ENCODE data around the gene ZNF808.
"Not testable (repeated sequence)": the region's sequence is repeated elsewhere in the genome, so short reads cannot be mapped to it uniquely, and the experiment has no call there.

ZNF808 gene

GRCh38 chr19:52566121-52566520 is 38.7 kb downstream of the ZNF808 start:
- Histone ChIP-seq H2AK5ac (ENCODE audit: low read length, severe bottlenecking) (no peak overlapping the region), H3K27me3 (ENCODE audit: control insufficient read depth in 1 of 2, insufficient read depth in 1 of 2, low read length in 2 of 2) (no peaks in the 10 kb centered on the region), H2BK15ac (ENCODE audit: low read depth, poor library complexity, severe bottlenecking) (no peak overlapping the region), H4K91ac (ENCODE audit: low read length) (no peak overlapping the region), H3K9me3 (ENCODE audit: control insufficient read depth, low read length) (peaks cover 63% of the 10 kb centered on the region), H3K9ac (ENCODE audit: low read length) (no peak overlapping the region), H2BK5ac (ENCODE audit: low read depth, low read length, poor library complexity, severe bottlenecking) (no peak overlapping the region), H2AFZ (ENCODE audit: low read depth, low read length) (no peak overlapping the region), H3K23ac (ENCODE audit: low read length in 2 of 2) (no peak overlapping the region), H3K79me1 (replicated peaks; ENCODE audit: low read length, poor library complexity, severe bottlenecking) (peaks cover 13% of the 10 kb centered on the region), H3K4me2 (ENCODE audit: low read length, poor library complexity, severe bottlenecking) (no peak overlapping the region), H3K36me3 (ENCODE audit: control insufficient read depth in 1 of 2, insufficient read depth in 2 of 2, low read depth in 1 of 2, low read length in 2 of 2) (peaks cover 20 to 22% of the 10 kb centered on the region in 2 experiments), H3K4ac (ENCODE audit: low read depth in 1 of 2, low read length in 2 of 2) (no peak overlapping the region), H2BK12ac (ENCODE audit: low read length in 2 of 2) (no peak overlapping the region), H3K4me3 (ENCODE audit: insufficient read depth in 1 of 2, low read depth in 1 of 2, low read length in 2 of 2) (no peak overlapping the region), H3K27ac (ENCODE audit: low read length, poor library complexity, severe bottlenecking) (no peak overlapping the region), H3K18ac (ENCODE audit: low read depth in 1 of 2, low read length in 2 of 2) (no peak overlapping the region), H2BK120ac (ENCODE audit: low read depth, low read length) (no peak overlapping the region), H3K14ac (ENCODE audit: low read length in 2 of 2) (no peak overlapping the region), H4K8ac (ENCODE audit: low read length) (no peak overlapping the region), H3K4me1 (ENCODE audit: control insufficient read depth, insufficient read depth, low read depth, low read length) (peaks cover 8% of the 10 kb centered on the region)
- no CpG with 5 or more reads among the region's 6 CpGs for WGBS
- no peak for DNase-seq

- Histone ChIP-seq H3K4me3 (ENCODE audit: insufficient read depth in 1 of 2, low read depth in 1 of 2, low read length in 2 of 2) (peak overlapping the region in 1 of 2 experiments; percentile 5), H2BK120ac (ENCODE audit: low read depth, low read length) (no peak overlapping the region), H2BK5ac (ENCODE audit: low read depth, low read length, poor library complexity, severe bottlenecking) (no peak overlapping the region), H3K27me3 (ENCODE audit: control insufficient read depth in 1 of 2, insufficient read depth in 1 of 2, low read length in 2 of 2) (no peaks in the 10 kb centered on the region), H3K4ac (ENCODE audit: low read depth in 1 of 2, low read length in 2 of 2) (no peak overlapping the region), H2BK12ac (ENCODE audit: low read length in 2 of 2) (no peak overlapping the region), H3K14ac (ENCODE audit: low read length in 2 of 2) (no peak overlapping the region), H3K4me2 (ENCODE audit: low read length, poor library complexity, severe bottlenecking) (no peak overlapping the region), H4K8ac (ENCODE audit: low read length) (no peak overlapping the region), H4K91ac (ENCODE audit: low read length) (no peak overlapping the region), H2AK5ac (ENCODE audit: low read length, severe bottlenecking) (no peak overlapping the region), H3K23ac (ENCODE audit: low read length in 2 of 2) (no peak overlapping the region), H3K27ac (ENCODE audit: low read length, poor library complexity, severe bottlenecking) (no peak overlapping the region), H2BK15ac (ENCODE audit: low read depth, poor library complexity, severe bottlenecking) (no peak overlapping the region), H3K18ac (ENCODE audit: low read depth in 1 of 2, low read length in 2 of 2) (no peak overlapping the region), H3K79me1 (replicated peaks; ENCODE audit: low read length, poor library complexity, severe bottlenecking) (peaks cover 14% of the 10 kb centered on the region), H3K4me1 (ENCODE audit: control insufficient read depth, insufficient read depth, low read depth, low read length) (peaks cover 9% of the 10 kb centered on the region), H3K9ac (ENCODE audit: low read length) (no peak overlapping the region), H3K36me3 (ENCODE audit: control insufficient read depth in 1 of 2, insufficient read depth in 2 of 2, low read depth in 1 of 2, low read length in 2 of 2) (peaks cover 18 to 22% of the 10 kb centered on the region in 2 experiments), H3K9me3 (ENCODE audit: control insufficient read depth, low read length) (peaks cover 62% of the 10 kb centered on the region), H2AFZ (ENCODE audit: low read depth, low read length) (no peak overlapping the region)
- WGBS = 27% methylated on average over 2 of the region's 2 CpGs
- peak; percentile 84 for DNase-seq
These were observed 39.1 kb downstream of the ZNF808 start for GRCh38 chr19:52566588-52566987.

- Histone ChIP-seq H3K4me2 (ENCODE audit: low read length, poor library complexity, severe bottlenecking) (no peak overlapping the region), H3K27ac (ENCODE audit: low read length, poor library complexity, severe bottlenecking) (no peak overlapping the region), H3K4me1 (ENCODE audit: control insufficient read depth, insufficient read depth, low read depth, low read length) (peaks cover 9% of the 10 kb centered on the region), H3K4me3 (ENCODE audit: insufficient read depth in 1 of 2, low read depth in 1 of 2, low read length in 2 of 2) (no peak overlapping the region), H3K18ac (ENCODE audit: low read depth in 1 of 2, low read length in 2 of 2) (no peak overlapping the region), H2BK15ac (ENCODE audit: low read depth, poor library complexity, severe bottlenecking) (no peak overlapping the region), H4K8ac (ENCODE audit: low read length) (no peak overlapping the region), H3K9me3 (ENCODE audit: control insufficient read depth, low read length) (peaks cover 50% of the 10 kb centered on the region), H3K36me3 (ENCODE audit: control insufficient read depth in 1 of 2, insufficient read depth in 2 of 2, low read depth in 1 of 2, low read length in 2 of 2) (peaks cover 20 to 25% of the 10 kb centered on the region in 2 experiments), H2AFZ (ENCODE audit: low read depth, low read length) (no peak overlapping the region), H3K9ac (ENCODE audit: low read length) (no peak overlapping the region), H3K14ac (ENCODE audit: low read length in 2 of 2) (no peak overlapping the region), H2BK12ac (ENCODE audit: low read length in 2 of 2) (no peak overlapping the region), H3K4ac (ENCODE audit: low read depth in 1 of 2, low read length in 2 of 2) (no peak overlapping the region), H3K79me1 (replicated peaks; ENCODE audit: low read length, poor library complexity, severe bottlenecking) (peaks cover 19% of the 10 kb centered on the region), H2BK5ac (ENCODE audit: low read depth, low read length, poor library complexity, severe bottlenecking) (no peak overlapping the region), H3K27me3 (ENCODE audit: control insufficient read depth in 1 of 2, insufficient read depth in 1 of 2, low read length in 2 of 2) (no peaks in the 10 kb centered on the region), H4K91ac (ENCODE audit: low read length) (no peak overlapping the region), H2AK5ac (ENCODE audit: low read length, severe bottlenecking) (no peak overlapping the region), H3K23ac (ENCODE audit: low read length in 2 of 2) (no peak overlapping the region), H2BK120ac (ENCODE audit: low read depth, low read length) (no peak overlapping the region)
- DNase-seq = no peak
- WGBS = over 99% methylated on average over 14 of the region's 14 CpGs
These were observed 40.5 kb downstream of the ZNF808 start for GRCh38 chr19:52567921-52568320.

GRCh38 chr19:52569638-52569999 is 42.2 kb downstream of the ZNF808 start:
- H3K14ac ChIP-seq (ENCODE audit: low read length in 2 of 2); H3K4ac ChIP-seq (ENCODE audit: low read depth in 1 of 2, low read length in 2 of 2); H2AK5ac ChIP-seq (ENCODE audit: low read length, severe bottlenecking); H2BK120ac ChIP-seq (ENCODE audit: low read depth, low read length); H2BK5ac ChIP-seq (ENCODE audit: low read depth, low read length, poor library complexity, severe bottlenecking); H3K4me1 ChIP-seq (ENCODE audit: control insufficient read depth, insufficient read depth, low read depth, low read length); H3K27me3 ChIP-seq (ENCODE audit: control insufficient read depth in 1 of 2, insufficient read depth in 1 of 2, low read length in 2 of 2); DNase-seq; H4K91ac ChIP-seq (ENCODE audit: low read length): not testable (repeated sequence)
- H3K36me3 ChIP-seq (ENCODE audit: control insufficient read depth in 1 of 2, insufficient read depth in 2 of 2, low read depth in 1 of 2, low read length in 2 of 2) = peaks cover 26 to 29% of the 10 kb centered on the region in 2 experiments
- peak overlapping the region; percentile 99 for H3K9ac ChIP-seq (ENCODE audit: low read length)
- peak overlapping the region; percentile 48 for H2BK15ac ChIP-seq (ENCODE audit: low read depth, poor library complexity, severe bottlenecking)
- peaks cover 33% of the 10 kb centered on the region for H3K9me3 ChIP-seq (ENCODE audit: control insufficient read depth, low read length)
- peak overlapping the region; percentile 71 for H3K27ac ChIP-seq (ENCODE audit: low read length, poor library complexity, severe bottlenecking)
- WGBS = 3% methylated on average over 13 of the region's 13 CpGs
- peak overlapping the region; percentile 91 for H4K8ac ChIP-seq (ENCODE audit: low read length)
- peak overlapping the region; percentile 81 for H3K4me2 ChIP-seq (ENCODE audit: low read length, poor library complexity, severe bottlenecking)
- peak overlapping the region in 1 of 2 experiments; percentile 47 for H2BK12ac ChIP-seq (ENCODE audit: low read length in 2 of 2)
- H3K79me1 ChIP-seq (replicated peaks; ENCODE audit: low read length, poor library complexity, severe bottlenecking) = peaks cover 26% of the 10 kb centered on the region
- H3K4me3 ChIP-seq (ENCODE audit: insufficient read depth in 1 of 2, low read depth in 1 of 2, low read length in 2 of 2) = peak overlapping the region; percentile 45 to 99
- H2AFZ ChIP-seq (ENCODE audit: low read depth, low read length) = peak overlapping the region; percentile 78
- peak overlapping the region; percentile 62 to 79 for H3K18ac ChIP-seq (ENCODE audit: low read depth in 1 of 2, low read length in 2 of 2)
- H3K23ac ChIP-seq (ENCODE audit: low read length in 2 of 2) = peak overlapping the region in 1 of 2 experiments; percentile 65
